ENCODE measurements around the gene GALNT14. TPM values are rescaled to one million over a fixed set of nuclear protein-coding genes. Genes with fewer than 3 reads are reported as not detected.

The GALNT14 gene
- total and polyA plus RNA-seq, 9 donors, result 1.4 to 6.9 (median 2.9) TPM

- Histone ChIP-seq H3K27ac (ENCODE audit: low read length) (no peak overlapping the region), H3K4me1 (ENCODE audit: control insufficient read depth, insufficient read depth, low read length) (no peaks in the 10 kb centered on the region), H3K36me3 (ENCODE audit: control insufficient read depth, insufficient read depth, low read length) (no peaks in the 10 kb centered on the region), H3K27me3 (ENCODE audit: control insufficient read depth, insufficient read depth, low read length) (peaks cover 3% of the 10 kb centered on the region), H3K9me3 (replicated peaks; ENCODE audit: control insufficient read depth, low read depth, low read length) (no peaks in the 10 kb centered on the region), H3K4me3 (ENCODE audit: low read length) (no peak overlapping the region)
- DNase-seq, result no peak
- WGBS (ENCODE audit: insufficient coverage), result 65% methylated on average over 3 of the region's 4 CpGs
Measured at GRCh38 chr2:30968660-30969397, 169.4 kb downstream of the GALNT14 start.

GRCh38 chr2:30966786-30967185, 171.5 kb downstream of the GALNT14 start:
- Histone ChIP-seq H3K4me1 (ENCODE audit: control insufficient read depth, insufficient read depth, low read length) (peaks cover 9% of the 10 kb centered on the region), H3K4me3 (ENCODE audit: low read length) (no peak overlapping the region), H3K9me3 (replicated peaks; ENCODE audit: control insufficient read depth, low read depth, low read length) (no peaks in the 10 kb centered on the region), H3K27me3 (ENCODE audit: control insufficient read depth, insufficient read depth, low read length) (peaks cover 4% of the 10 kb centered on the region), H3K36me3 (ENCODE audit: control insufficient read depth, insufficient read depth, low read length) (no peaks in the 10 kb centered on the region), H3K27ac (ENCODE audit: low read length) (no peak overlapping the region)
- no peak for DNase-seq
- WGBS (ENCODE audit: insufficient coverage), result no CpG with 5 or more reads among the region's 4 CpGs

GRCh38 chr2:30965022-30965531, 173.2 kb downstream of the GALNT14 start:
- peaks cover 15% of the 10 kb centered on the region for H3K4me1 ChIP-seq (ENCODE audit: control insufficient read depth, insufficient read depth, low read length)
- no peak overlapping the region for H3K27ac ChIP-seq (ENCODE audit: low read length)
- peaks cover 5% of the 10 kb centered on the region for H3K27me3 ChIP-seq (ENCODE audit: control insufficient read depth, insufficient read depth, low read length)
- WGBS (ENCODE audit: insufficient coverage), result 91% methylated on average over 9 of the region's 10 CpGs
- H3K36me3 ChIP-seq (ENCODE audit: control insufficient read depth, insufficient read depth, low read length), result no peaks in the 10 kb centered on the region
- no peak overlapping the region for H3K4me3 ChIP-seq (ENCODE audit: low read length)
- no peaks in the 10 kb centered on the region for H3K9me3 ChIP-seq (replicated peaks; ENCODE audit: control insufficient read depth, low read depth, low read length)
- DNase-seq, result no peak

- WGBS (ENCODE audit: insufficient coverage), result 75% methylated on average over 10 of the region's 11 CpGs
Measured at GRCh38 chr2:30964334-30965005, 173.8 kb downstream of the GALNT14 start.

GRCh38 chr2:30963184-30963583, 175.1 kb downstream of the GALNT14 start:
- DNase-seq, result peak; percentile 18
- H3K27ac ChIP-seq (ENCODE audit: low read length), result peak overlapping the region; percentile 51

More at GRCh38 chr2:30964334-30965005, 173.8 kb downstream of the GALNT14 start:
- peaks cover 15% of the 10 kb centered on the region for H3K4me1 ChIP-seq (ENCODE audit: control insufficient read depth, insufficient read depth, low read length)
- no peak for DNase-seq
- H3K27ac ChIP-seq (ENCODE audit: low read length), result no peak overlapping the region
- H3K4me3 ChIP-seq (ENCODE audit: low read length), result no peak overlapping the region
- H3K27me3 ChIP-seq (ENCODE audit: control insufficient read depth, insufficient read depth, low read length), result peaks cover 8% of the 10 kb centered on the region
- H3K36me3 ChIP-seq (ENCODE audit: control insufficient read depth, insufficient read depth, low read length), result no peaks in the 10 kb centered on the region
- H3K9me3 ChIP-seq (replicated peaks; ENCODE audit: control insufficient read depth, low read depth, low read length), result no peaks in the 10 kb centered on the region

GRCh38 chr2:30960213-30960612, 178.0 kb downstream of the GALNT14 start:
- no peak overlapping the region for H3K27ac ChIP-seq (ENCODE audit: low read length)
- no peaks in the 10 kb centered on the region for H3K36me3 ChIP-seq (ENCODE audit: control insufficient read depth, insufficient read depth, low read length)
- no peaks in the 10 kb centered on the region for H3K9me3 ChIP-seq (replicated peaks; ENCODE audit: control insufficient read depth, low read depth, low read length)
- peaks cover 15% of the 10 kb centered on the region for H3K4me1 ChIP-seq (ENCODE audit: control insufficient read depth, insufficient read depth, low read length)
- no peak for DNase-seq
- H3K4me3 ChIP-seq (ENCODE audit: low read length), result no peak overlapping the region
- 80% methylated on average over 4 of the region's 10 CpGs for WGBS (ENCODE audit: insufficient coverage)
- peaks cover 5% of the 10 kb centered on the region for H3K27me3 ChIP-seq (ENCODE audit: control insufficient read depth, insufficient read depth, low read length)

More at GRCh38 chr2:30963184-30963583, 175.1 kb downstream of the GALNT14 start:
- Histone ChIP-seq H3K9me3 (replicated peaks; ENCODE audit: control insufficient read depth, low read depth, low read length) (no peaks in the 10 kb centered on the region), H3K27me3 (ENCODE audit: control insufficient read depth, insufficient read depth, low read length) (peaks cover 5% of the 10 kb centered on the region), H3K4me1 (ENCODE audit: control insufficient read depth, insufficient read depth, low read length) (peaks cover 15% of the 10 kb centered on the region), H3K36me3 (ENCODE audit: control insufficient read depth, insufficient read depth, low read length) (no peaks in the 10 kb centered on the region), H3K4me3 (ENCODE audit: low read length) (no peak overlapping the region)
- 11% methylated on average over 1 of the region's 7 CpGs for WGBS (ENCODE audit: insufficient coverage)

- Histone ChIP-seq H3K36me3 (ENCODE audit: control insufficient read depth, insufficient read depth, low read length) (no peaks in the 10 kb centered on the region), H3K27me3 (ENCODE audit: control insufficient read depth, insufficient read depth, low read length) (peaks cover 5% of the 10 kb centered on the region), H3K4me1 (ENCODE audit: control insufficient read depth, insufficient read depth, low read length) (peaks cover 15% of the 10 kb centered on the region), H3K4me3 (ENCODE audit: low read length) (no peak overlapping the region), H3K9me3 (replicated peaks; ENCODE audit: control insufficient read depth, low read depth, low read length) (no peaks in the 10 kb centered on the region), H3K27ac (ENCODE audit: low read length) (no peak overlapping the region)
- WGBS (ENCODE audit: insufficient coverage), result no CpG with 5 or more reads among the region's 3 CpGs
- DNase-seq, result no peak
Measured at GRCh38 chr2:30959653-30960052, 178.6 kb downstream of the GALNT14 start.

GRCh38 chr2:30958918-30959265, 179.3 kb downstream of the GALNT14 start:
- Histone ChIP-seq H3K4me1 (ENCODE audit: control insufficient read depth, insufficient read depth, low read length) (peaks cover 15% of the 10 kb centered on the region), H3K9me3 (replicated peaks; ENCODE audit: control insufficient read depth, low read depth, low read length) (no peaks in the 10 kb centered on the region), H3K27ac (ENCODE audit: low read length) (no peak overlapping the region), H3K36me3 (ENCODE audit: control insufficient read depth, insufficient read depth, low read length) (no peaks in the 10 kb centered on the region), H3K27me3 (ENCODE audit: control insufficient read depth, insufficient read depth, low read length) (peaks cover 5% of the 10 kb centered on the region), H3K4me3 (ENCODE audit: low read length) (no peak overlapping the region)
- WGBS (ENCODE audit: insufficient coverage), result 21% methylated on average over 4 of the region's 4 CpGs
- no peak for DNase-seq

- H3K27me3 ChIP-seq (ENCODE audit: control insufficient read depth, insufficient read depth, low read length), result peaks cover 5% of the 10 kb centered on the region
- H3K9me3 ChIP-seq (replicated peaks; ENCODE audit: control insufficient read depth, low read depth, low read length), result no peaks in the 10 kb centered on the region
- no peak overlapping the region for H3K27ac ChIP-seq (ENCODE audit: low read length)
- WGBS (ENCODE audit: insufficient coverage), result 70% methylated on average over 11 of the region's 15 CpGs
- DNase-seq, result no peak
- H3K4me3 ChIP-seq (ENCODE audit: low read length), result no peak overlapping the region
- H3K36me3 ChIP-seq (ENCODE audit: control insufficient read depth, insufficient read depth, low read length), result no peaks in the 10 kb centered on the region
- peaks cover 15% of the 10 kb centered on the region for H3K4me1 ChIP-seq (ENCODE audit: control insufficient read depth, insufficient read depth, low read length)
Measured at GRCh38 chr2:30958193-30958917, 179.9 kb downstream of the GALNT14 start.

GRCh38 chr2:30957591-30957990, 180.6 kb downstream of the GALNT14 start:
- no peaks in the 10 kb centered on the region for H3K9me3 ChIP-seq (replicated peaks; ENCODE audit: control insufficient read depth, low read depth, low read length)
- H3K27me3 ChIP-seq (ENCODE audit: control insufficient read depth, insufficient read depth, low read length), result peaks cover 5% of the 10 kb centered on the region
- no peak overlapping the region for H3K4me3 ChIP-seq (ENCODE audit: low read length)
- H3K36me3 ChIP-seq (ENCODE audit: control insufficient read depth, insufficient read depth, low read length), result no peaks in the 10 kb centered on the region
- DNase-seq, result no peak
- peaks cover 14% of the 10 kb centered on the region for H3K4me1 ChIP-seq (ENCODE audit: control insufficient read depth, insufficient read depth, low read length)
- H3K27ac ChIP-seq (ENCODE audit: low read length), result no peak overlapping the region
- no CpG with 5 or more reads among the region's 5 CpGs for WGBS (ENCODE audit: insufficient coverage)

Measured in muscle of leg (tissue), 11 donors.